ENCODE measurements around the gene PLEKHA4.

DNA sequence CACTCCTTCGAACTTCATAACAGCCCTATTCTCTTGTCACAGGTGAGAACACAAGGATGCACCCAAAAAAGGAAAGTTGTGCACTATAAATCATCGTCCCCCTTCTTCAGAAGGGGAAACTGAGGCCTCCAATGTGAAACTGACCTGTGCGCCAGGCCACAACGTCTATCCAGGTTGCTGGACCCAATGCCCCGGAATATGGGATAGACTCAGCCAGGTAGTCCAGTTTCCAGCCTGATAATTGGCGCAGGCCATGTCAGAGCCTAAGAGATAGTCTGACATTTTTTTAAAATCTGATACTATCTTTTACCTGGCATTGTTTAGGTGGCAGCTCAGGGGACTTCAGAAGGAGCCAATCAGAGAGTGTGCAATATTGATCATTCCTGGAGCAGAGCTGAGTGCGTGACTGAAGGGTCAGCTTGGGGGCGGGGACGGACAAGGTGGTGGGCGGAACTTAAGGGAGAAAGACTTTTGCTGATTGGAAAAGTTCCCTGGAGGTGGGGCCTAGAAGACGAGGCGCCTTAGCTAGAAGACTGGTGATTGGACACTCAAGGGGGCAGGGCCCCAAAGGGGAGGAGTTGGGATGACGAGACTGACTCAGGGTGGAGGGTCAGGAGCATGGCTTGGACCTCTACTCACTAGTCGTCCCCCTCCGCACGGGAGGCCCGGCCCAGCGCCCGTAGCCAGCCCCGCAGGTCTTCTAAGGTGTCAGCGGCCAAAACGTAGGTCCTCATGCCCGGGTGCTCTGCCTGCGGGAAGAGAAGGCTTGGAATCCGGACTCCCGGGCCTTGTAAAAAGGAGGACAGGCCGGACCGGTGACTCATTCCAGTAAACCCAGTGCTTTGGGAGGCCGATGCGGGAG lies 8.5 kb downstream of the PLEKHA4 start:
- TF ChIP-seq, protein P1, sequence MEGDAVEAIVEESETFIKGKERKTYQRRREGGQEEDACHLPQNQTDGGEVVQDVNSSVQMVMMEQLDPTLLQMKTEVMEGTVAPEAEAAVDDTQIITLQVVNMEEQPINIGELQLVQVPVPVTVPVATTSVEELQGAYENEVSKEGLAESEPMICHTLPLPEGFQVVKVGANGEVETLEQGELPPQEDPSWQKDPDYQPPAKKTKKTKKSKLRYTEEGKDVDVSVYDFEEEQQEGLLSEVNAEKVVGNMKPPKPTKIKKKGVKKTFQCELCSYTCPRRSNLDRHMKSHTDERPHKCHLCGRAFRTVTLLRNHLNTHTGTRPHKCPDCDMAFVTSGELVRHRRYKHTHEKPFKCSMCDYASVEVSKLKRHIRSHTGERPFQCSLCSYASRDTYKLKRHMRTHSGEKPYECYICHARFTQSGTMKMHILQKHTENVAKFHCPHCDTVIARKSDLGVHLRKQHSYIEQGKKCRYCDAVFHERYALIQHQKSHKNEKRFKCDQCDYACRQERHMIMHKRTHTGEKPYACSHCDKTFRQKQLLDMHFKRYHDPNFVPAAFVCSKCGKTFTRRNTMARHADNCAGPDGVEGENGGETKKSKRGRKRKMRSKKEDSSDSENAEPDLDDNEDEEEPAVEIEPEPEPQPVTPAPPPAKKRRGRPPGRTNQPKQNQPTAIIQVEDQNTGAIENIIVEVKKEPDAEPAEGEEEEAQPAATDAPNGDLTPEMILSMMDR (IDR thresholded peaks at IDR 0.05; ENCODE audit: low read depth, low read length, missing input control), result no peak
- TF ChIP-seq, protein P2, sequence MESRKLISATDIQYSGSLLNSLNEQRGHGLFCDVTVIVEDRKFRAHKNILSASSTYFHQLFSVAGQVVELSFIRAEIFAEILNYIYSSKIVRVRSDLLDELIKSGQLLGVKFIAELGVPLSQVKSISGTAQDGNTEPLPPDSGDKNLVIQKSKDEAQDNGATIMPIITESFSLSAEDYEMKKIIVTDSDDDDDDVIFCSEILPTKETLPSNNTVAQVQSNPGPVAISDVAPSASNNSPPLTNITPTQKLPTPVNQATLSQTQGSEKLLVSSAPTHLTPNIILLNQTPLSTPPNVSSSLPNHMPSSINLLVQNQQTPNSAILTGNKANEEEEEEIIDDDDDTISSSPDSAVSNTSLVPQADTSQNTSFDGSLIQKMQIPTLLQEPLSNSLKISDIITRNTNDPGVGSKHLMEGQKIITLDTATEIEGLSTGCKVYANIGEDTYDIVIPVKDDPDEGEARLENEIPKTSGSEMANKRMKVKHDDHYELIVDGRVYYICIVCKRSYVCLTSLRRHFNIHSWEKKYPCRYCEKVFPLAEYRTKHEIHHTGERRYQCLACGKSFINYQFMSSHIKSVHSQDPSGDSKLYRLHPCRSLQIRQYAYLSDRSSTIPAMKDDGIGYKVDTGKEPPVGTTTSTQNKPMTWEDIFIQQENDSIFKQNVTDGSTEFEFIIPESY (IDR thresholded peaks at IDR 0.05), result no peak
- TF ChIP-seq, protein P3, sequence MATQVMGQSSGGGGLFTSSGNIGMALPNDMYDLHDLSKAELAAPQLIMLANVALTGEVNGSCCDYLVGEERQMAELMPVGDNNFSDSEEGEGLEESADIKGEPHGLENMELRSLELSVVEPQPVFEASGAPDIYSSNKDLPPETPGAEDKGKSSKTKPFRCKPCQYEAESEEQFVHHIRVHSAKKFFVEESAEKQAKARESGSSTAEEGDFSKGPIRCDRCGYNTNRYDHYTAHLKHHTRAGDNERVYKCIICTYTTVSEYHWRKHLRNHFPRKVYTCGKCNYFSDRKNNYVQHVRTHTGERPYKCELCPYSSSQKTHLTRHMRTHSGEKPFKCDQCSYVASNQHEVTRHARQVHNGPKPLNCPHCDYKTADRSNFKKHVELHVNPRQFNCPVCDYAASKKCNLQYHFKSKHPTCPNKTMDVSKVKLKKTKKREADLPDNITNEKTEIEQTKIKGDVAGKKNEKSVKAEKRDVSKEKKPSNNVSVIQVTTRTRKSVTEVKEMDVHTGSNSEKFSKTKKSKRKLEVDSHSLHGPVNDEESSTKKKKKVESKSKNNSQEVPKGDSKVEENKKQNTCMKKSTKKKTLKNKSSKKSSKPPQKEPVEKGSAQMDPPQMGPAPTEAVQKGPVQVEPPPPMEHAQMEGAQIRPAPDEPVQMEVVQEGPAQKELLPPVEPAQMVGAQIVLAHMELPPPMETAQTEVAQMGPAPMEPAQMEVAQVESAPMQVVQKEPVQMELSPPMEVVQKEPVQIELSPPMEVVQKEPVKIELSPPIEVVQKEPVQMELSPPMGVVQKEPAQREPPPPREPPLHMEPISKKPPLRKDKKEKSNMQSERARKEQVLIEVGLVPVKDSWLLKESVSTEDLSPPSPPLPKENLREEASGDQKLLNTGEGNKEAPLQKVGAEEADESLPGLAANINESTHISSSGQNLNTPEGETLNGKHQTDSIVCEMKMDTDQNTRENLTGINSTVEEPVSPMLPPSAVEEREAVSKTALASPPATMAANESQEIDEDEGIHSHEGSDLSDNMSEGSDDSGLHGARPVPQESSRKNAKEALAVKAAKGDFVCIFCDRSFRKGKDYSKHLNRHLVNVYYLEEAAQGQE (IDR thresholded peaks at IDR 0.05), result no peak
- no peak for TF ChIP-seq TAF1 (conservative IDR thresholded peaks at IDR 0.05)
- no peak for TF ChIP-seq HNF4G (IDR thresholded peaks at IDR 0.05)
- TF ChIP-seq YY1 (IDR thresholded peaks at IDR 0.05), result no peak
- TF ChIP-seq JUND (IDR thresholded peaks at IDR 0.05), result peak in 1 of 2 donors; percentile 9

Data from liver (tissue), 3 donors.